OCI-LY1 (cell line): ENCODE data around the gene GRIN2A.

Experiments used
- H2AFZ ChIP-seq: fragments of 200-600 bp; sonication (generic), shearing (Covaris generic); 2 replicates; pipeline ENCODE4 v1.6.0; 2014; ENCODE audit warnings: antibody characterized with exemption, mild to moderate bottlenecking, low read length
- H3F3A ChIP-seq: fragments of 200-600 bp; sonication (generic), shearing (Covaris generic); 2 replicates; pipeline ENCODE4 v1.6.0; 2014; ENCODE audit warnings: mild to moderate bottlenecking, antibody characterized with exemption, low read length, moderate library complexity; ENCODE audit not compliant: insufficient read depth
- H3K27ac ChIP-seq: fragments of 200-600 bp; sonication (generic); 2 replicates; pipeline ENCODE4 v1.5.1; 2014; ENCODE audit warnings: low read length, mixed run types, mild to moderate bottlenecking, low read depth; ENCODE audit not compliant: poor library complexity, severe bottlenecking
- H3K27me3 ChIP-seq: fragments of 200-600 bp; sonication (generic); 2 replicates; pipeline ENCODE4 v1.6.0; 2014; ENCODE audit warnings: antibody characterized with exemption, mild to moderate bottlenecking, low read length, moderate library complexity; ENCODE audit not compliant: insufficient read depth
- H3K36me3 ChIP-seq: fragments of 200-600 bp; sonication (generic); 2 replicates; pipeline ENCODE4 v1.6.1; 2014; ENCODE audit warnings: mild to moderate bottlenecking, antibody characterized with exemption, low read length, moderate library complexity, mixed read lengths; ENCODE audit not compliant: insufficient read depth
- H3K4me1 ChIP-seq: fragments of 200-600 bp; sonication (generic); 2 replicates; pipeline ENCODE4 v1.5.1; 2014; ENCODE audit warnings: mild to moderate bottlenecking, low read length, moderate library complexity; ENCODE audit not compliant: insufficient read depth, severe bottlenecking
- H3K4me2 ChIP-seq: fragments of 200-600 bp; sonication (generic), shearing (Covaris generic); 2 replicates; pipeline ENCODE4 v1.6.1; 2014; ENCODE audit warnings: low read length
- H3K4me3 ChIP-seq: fragments of 200-600 bp; sonication (generic); 2 replicates; pipeline ENCODE4 v1.5.1; 2014; ENCODE audit warnings: low read length, low read depth, mild to moderate bottlenecking, mixed read lengths; ENCODE audit not compliant: poor library complexity, severe bottlenecking
- H3K79me2 ChIP-seq: fragments of 200-600 bp; shearing (Covaris generic); 2 replicates; pipeline ENCODE4 v1.6.1; 2016; ENCODE audit warnings: mixed run types, low read length, mixed read lengths; ENCODE audit not compliant: insufficient read depth
- H3K9ac ChIP-seq: fragments of 200-600 bp; sonication (generic), shearing (Covaris generic); 2 replicates; pipeline ENCODE4 v1.6.1; 2014; ENCODE audit warnings: mild to moderate bottlenecking, low read length, mixed read lengths
- H3K9me2 ChIP-seq: fragments of 200-600 bp; sonication (generic), shearing (Covaris generic); 2 replicates; pipeline ENCODE4 v1.6.1; 2014; ENCODE audit warnings: low read depth, mild to moderate bottlenecking, low read length, mixed read lengths
- H3K9me3 ChIP-seq: fragments of 200-600 bp; shearing (Covaris generic); 2 replicates; pipeline ENCODE4 v1.6.1; 2014; ENCODE audit warnings: low read length, mixed read lengths
- H4K20me1 ChIP-seq: fragments of 200-600 bp; sonication (generic), shearing (Covaris generic); 2 replicates; pipeline ENCODE4 v1.6.0; 2016; ENCODE audit warnings: mild to moderate bottlenecking, low read length; ENCODE audit not compliant: insufficient read depth
- EZH2 ChIP-seq: fragments of 200-600 bp; sonication (generic), shearing (Covaris generic); IDR thresholded peaks from 2 replicates; pipeline ENCODE4 v1.8.0; 2017; ENCODE audit warnings: borderline replicate concordance, mixed run types, mild to moderate bottlenecking, antibody characterized with exemption, low read length, moderate library complexity, mixed read lengths
- TF ChIP-seq, protein P1 (sequence below): fragments of 200-600 bp; sonication (generic), shearing (Covaris generic); IDR thresholded peaks from 2 replicates; pipeline ENCODE4 v1.5.1; 2017; ENCODE audit warnings: mild to moderate bottlenecking, antibody characterized with exemption, low read length, moderate library complexity, mixed read lengths

GRIN2A gene

DNA sequence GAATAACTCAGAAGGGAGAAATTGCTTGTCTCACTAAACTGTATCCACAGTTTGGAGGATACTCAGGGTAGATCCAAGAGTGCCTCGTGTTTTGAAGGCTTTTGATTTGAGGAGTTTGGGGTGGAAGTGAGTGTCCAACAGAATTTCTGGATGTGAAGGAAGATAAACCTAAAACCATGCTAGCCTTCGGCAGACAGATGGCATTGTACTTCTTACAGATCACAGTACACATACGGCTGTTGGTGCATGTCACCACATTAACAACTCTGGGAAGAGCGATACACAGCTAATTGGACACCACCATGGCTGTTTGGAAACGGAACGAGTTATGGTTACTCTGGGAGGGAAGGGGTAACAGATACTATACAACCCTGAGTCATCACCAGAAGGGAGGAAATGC is 420.4 kb downstream of the GRIN2A start:
- H3K9ac ChIP-seq, result no peak overlapping the region
- H3K9me3 ChIP-seq, result no peaks in the 10 kb centered on the region
- H3K79me2 ChIP-seq, result no peaks in the 10 kb centered on the region
- no peak for TF ChIP-seq EZH2
- TF ChIP-seq, protein P1, sequence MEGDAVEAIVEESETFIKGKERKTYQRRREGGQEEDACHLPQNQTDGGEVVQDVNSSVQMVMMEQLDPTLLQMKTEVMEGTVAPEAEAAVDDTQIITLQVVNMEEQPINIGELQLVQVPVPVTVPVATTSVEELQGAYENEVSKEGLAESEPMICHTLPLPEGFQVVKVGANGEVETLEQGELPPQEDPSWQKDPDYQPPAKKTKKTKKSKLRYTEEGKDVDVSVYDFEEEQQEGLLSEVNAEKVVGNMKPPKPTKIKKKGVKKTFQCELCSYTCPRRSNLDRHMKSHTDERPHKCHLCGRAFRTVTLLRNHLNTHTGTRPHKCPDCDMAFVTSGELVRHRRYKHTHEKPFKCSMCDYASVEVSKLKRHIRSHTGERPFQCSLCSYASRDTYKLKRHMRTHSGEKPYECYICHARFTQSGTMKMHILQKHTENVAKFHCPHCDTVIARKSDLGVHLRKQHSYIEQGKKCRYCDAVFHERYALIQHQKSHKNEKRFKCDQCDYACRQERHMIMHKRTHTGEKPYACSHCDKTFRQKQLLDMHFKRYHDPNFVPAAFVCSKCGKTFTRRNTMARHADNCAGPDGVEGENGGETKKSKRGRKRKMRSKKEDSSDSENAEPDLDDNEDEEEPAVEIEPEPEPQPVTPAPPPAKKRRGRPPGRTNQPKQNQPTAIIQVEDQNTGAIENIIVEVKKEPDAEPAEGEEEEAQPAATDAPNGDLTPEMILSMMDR, result no peak
- H4K20me1 ChIP-seq, result no peaks in the 10 kb centered on the region
- H3K4me2 ChIP-seq, result no peak overlapping the region
- no peaks in the 10 kb centered on the region for H3K4me1 ChIP-seq
- no peaks in the 10 kb centered on the region for H3K9me2 ChIP-seq
- no peaks in the 10 kb centered on the region for H3K36me3 ChIP-seq
- H2AFZ ChIP-seq, result no peak overlapping the region
- H3F3A ChIP-seq, result no peaks in the 10 kb centered on the region
- no peak overlapping the region for H3K4me3 ChIP-seq
- no peaks in the 10 kb centered on the region for H3K27me3 ChIP-seq
- no peak overlapping the region for H3K27ac ChIP-seq

DNA sequence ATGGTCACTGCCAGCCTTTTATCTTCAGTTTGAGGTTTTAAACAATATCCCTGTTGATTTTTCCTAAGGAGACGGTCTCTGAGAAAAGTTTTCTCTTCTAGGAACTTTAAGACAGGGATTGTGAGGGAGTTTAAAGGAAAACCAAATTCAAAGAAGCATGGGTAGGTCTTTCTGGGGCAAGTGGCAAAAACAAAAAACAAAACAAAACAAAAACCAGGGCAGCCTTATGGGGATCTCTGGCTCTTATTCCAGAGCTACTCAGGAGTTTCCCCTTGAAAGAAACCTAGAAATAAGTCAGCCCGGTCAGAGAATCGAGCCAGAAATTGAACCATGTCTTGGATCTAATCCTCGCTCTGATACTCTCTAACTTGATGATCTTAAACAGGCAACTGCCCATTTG is 424.5 kb downstream of the GRIN2A start:
- Histone ChIP-seq H4K20me1 (no peaks in the 10 kb centered on the region), H3K9me2 (no peaks in the 10 kb centered on the region), H3K27ac (no peak overlapping the region), H2AFZ (no peak overlapping the region), H3K36me3 (no peaks in the 10 kb centered on the region), H3K79me2 (no peaks in the 10 kb centered on the region), H3K9ac (no peak overlapping the region), H3K4me2 (no peak overlapping the region), H3F3A (no peaks in the 10 kb centered on the region), H3K4me3 (no peak overlapping the region), H3K9me3 (no peaks in the 10 kb centered on the region), H3K4me1 (no peaks in the 10 kb centered on the region), H3K27me3 (no peaks in the 10 kb centered on the region)
- no peak for TF ChIP-seq EZH2
- TF ChIP-seq, protein P1, result no peak

DNA sequence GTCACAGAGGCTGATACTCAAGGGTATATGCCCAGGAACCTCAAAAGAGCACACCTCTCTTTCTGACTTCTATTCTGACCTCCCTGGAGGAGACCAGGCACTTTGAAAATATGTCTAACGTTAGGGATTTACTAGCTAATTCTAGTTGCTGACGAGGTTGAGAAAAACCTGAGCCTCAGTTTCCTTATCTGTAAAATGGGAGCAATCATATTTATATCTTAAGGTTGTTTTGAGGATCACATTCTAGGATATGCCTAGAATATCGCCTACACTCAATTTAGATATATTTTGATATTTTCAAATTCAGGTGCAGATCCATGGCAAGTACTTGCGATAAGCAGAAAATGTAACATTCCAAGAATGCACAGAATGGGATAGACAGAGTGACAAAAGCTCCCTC is 425.8 kb downstream of the GRIN2A start:
- Histone ChIP-seq H4K20me1 (no peaks in the 10 kb centered on the region), H3K27ac (no peak overlapping the region), H3K9me3 (no peaks in the 10 kb centered on the region), H3K79me2 (no peaks in the 10 kb centered on the region), H3K9ac (no peak overlapping the region), H3K4me1 (no peaks in the 10 kb centered on the region), H3K36me3 (no peaks in the 10 kb centered on the region), H3F3A (no peaks in the 10 kb centered on the region), H2AFZ (no peak overlapping the region), H3K4me3 (no peak overlapping the region), H3K9me2 (no peaks in the 10 kb centered on the region), H3K4me2 (no peak overlapping the region), H3K27me3 (no peaks in the 10 kb centered on the region)
- TF ChIP-seq, protein P1, result no peak
- no peak for TF ChIP-seq EZH2
